ENCODE results near the gene EEF1B2.
"Not testable (repeated sequence)": the region's sequence is repeated elsewhere in the genome, so short reads cannot be mapped to it uniquely, and the experiment has no call there.

Gene EEF1B2

DNA sequence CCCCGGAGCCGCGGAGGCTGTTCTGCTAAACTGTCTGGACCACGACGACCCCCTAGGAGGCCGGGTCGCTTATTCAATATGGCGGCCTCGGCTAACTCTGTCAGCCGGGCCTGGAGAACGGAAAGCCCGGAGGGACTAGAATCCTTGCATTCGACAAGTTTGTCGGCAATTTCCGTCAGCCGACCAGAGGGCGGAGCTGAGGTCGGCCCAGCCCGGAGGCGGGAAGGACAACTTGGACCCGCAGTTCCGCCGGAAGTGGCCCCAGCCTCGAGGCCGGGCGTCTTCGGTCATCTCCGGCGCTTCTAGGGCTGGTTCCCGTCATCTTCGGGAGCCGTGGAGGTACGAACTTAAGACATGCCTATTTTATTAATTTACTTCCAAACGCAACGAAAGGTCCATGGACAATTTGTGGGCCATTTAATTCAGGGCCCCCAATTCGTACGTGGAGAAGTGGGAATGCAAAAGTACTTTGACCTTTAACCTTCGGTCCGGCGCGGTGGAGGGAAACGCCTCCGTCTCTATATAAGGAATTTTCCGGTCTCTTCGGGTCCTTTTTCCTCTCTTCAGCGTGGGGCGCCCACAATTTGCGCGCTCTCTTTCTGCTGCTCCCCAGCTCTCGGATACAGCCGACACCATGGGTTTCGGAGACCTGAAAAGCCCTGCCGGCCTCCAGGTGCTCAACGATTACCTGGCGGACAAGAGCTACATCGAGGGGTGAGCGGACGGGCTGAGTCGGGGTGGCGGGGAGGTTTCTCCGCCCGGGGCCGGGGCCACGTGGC is at the start of gene EEF1B2, which contains the start of gene NDUFS1:
Gene EEF1B2 (plus strand): TSS at position 550 of the 779 bp plus-strand sequence. CDS start 85 bp downstream, at position 635.
Gene NDUFS1 (minus strand): TSS at position 99 of the 779 bp plus-strand sequence. CDS start 5,766 bp downstream, outside the sequence.
- DNase-seq (ENCODE audit: low read depth in 2 of 2): peak; percentile 92 to 96

DNA sequence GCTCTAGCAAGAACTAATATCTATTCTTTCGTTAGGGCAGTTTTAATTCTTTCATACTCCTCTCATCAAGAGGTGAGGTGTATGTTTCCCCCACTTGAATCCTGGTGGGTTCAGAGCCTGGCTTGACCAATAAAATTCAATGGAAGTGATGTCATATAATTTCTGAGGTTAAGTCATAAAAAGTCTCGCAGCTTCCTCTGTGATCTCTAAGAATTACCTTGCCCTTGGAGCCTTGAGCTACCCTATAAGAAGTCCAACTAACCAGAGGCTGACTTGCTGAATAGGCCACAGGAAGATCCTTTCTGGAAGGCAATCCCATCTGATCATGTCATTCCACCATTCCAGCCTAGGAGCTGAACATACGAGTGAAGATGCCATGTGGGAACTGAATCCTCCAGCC is 47.6 kb upstream of the EEF1B2 start:
- no peak for DNase-seq (ENCODE audit: low read depth in 2 of 2)

DNA sequence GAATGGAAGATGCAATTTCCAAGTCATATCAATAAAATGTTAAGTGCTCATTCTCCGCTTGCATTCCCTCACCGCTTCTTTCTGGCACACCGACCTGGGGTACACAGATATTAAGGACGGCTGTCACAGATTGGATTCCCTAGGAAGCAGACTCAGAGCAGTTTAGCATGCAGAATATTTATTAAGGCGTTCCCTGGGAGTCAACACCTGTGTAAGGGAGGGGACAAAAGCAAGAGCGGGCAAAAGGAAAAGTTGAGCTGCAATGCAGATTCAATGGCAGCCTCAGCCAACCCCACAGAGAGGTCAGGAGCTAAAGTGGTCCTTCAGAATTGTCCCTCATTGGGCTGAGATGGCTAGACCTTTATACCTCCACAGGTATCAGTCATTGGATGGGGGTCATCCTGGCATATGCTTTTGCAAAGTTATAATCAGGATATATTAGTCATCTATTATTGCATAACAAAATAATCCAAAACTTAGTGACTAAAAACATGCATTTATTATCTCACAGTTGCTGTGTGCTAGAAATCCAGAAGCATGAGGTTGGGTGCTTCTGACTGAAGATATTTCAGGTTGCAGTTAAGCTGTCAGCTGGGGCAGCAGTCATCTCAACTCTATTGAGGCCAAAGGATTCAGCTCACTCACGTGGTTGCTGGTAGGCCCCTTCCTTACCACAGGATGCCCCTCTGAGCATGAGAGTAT is 46.7 kb upstream of the EEF1B2 start:
- DNase-seq (ENCODE audit: low read depth in 2 of 2): no peak

DNA sequence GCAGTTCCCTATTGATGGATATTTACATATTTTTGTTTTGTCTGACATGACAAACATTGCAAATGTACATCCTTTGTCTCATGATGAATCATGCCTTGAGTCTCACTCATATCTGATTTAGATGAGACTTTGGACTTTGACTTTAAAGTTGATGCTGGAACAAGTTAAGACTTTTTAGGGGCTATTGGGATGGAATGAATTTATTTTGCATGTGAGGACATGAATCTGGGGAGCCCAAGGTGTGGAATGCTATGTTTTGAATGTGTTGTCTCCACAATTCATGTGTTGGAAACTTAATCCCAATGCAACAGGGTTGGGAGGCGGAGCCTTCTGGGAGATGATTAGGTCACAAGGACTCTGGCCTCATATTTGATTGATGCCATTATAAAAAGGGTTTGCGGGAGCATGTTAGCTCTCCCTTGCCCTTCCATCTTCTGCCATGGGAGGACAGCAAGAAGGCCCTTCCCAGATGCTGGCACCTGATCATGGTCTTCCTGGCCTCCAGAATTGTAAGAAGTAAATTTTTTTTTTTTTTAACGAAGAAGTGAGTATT is 44.6 kb upstream of the EEF1B2 start:
- no peak for DNase-seq (ENCODE audit: low read depth in 2 of 2)

DNA sequence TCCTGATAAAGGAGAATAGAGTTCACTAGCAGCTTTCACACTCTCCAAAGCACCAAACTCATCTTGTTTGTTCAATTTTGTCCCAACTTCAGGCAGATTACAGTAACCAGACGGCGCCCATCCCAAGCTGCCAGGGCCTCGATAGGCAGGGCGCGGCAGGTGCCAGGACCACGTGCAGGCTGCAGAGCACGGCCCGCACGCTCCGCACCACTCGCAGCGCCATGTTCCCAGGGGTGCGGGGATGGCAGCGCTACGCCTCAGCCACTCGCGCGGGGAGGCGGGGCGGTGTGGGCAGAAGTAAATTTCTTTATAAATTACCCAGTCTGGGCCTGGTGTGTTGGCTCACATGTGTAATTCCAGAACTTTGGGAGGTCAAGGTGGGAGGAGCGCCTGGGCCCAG is 43.4 kb upstream of the EEF1B2 start:
- no peak for DNase-seq (ENCODE audit: low read depth in 2 of 2)

DNA sequence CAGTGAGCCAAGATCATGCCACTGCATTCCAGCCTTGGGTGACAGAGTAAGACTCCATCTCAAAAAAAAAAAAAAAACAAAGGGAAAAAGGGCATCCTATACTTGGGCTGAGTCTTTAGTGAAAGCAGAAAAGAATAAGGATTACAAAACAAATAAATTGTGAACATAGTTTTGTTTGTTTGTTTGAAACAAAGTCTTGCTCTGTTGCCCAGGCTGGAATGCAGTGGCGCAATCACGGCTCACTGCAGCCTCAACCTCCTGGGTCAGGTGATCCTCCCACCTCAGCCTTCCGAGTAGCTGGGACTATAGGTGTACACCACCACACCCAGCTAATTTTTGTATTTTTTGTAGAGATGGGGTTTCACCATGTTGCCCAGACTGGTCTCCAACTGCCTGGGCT is 37.1 kb upstream of the EEF1B2 start:
- not testable (repeated sequence) for DNase-seq (ENCODE audit: low read depth in 2 of 2)

DNA sequence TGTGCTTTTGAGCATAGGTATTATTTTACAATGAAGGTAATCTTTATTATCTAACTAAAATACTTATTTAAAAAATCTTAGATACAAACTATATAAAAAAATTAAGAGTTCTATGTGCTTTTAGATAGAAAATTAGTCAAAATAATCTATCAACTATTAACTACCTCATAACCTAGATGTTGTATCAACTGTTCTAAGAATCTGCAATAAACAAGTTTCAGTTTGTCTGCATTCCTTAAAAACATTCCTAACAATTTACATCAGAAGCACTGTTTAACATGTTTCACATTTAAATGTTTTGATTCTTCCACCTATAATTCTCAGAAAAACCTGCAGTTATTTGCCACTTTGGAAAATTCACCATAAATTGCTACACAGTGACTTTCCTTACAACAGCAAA is 33.8 kb upstream of the EEF1B2 start:
- DNase-seq (ENCODE audit: low read depth in 2 of 2): no peak

DNA sequence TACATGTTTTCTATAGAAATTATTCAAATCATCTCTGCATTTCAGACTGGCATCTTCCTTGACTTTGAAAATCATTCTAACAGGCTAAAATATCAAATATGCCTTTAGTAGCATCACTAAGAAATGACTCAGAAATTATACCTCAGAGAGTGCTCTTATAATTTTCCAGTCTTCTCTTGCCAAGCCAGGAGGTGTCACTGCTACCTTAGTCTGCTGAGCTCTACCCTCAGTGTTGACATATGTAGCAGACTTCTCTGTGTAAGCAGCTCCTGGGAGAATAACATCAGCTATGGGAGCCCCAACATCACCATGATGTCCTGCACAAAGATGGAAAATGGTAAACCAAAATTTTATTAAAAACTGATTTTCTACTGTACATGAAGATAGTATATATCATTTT is 32.0 kb upstream of the EEF1B2 start:
- no peak for DNase-seq (ENCODE audit: low read depth in 2 of 2)

DNA sequence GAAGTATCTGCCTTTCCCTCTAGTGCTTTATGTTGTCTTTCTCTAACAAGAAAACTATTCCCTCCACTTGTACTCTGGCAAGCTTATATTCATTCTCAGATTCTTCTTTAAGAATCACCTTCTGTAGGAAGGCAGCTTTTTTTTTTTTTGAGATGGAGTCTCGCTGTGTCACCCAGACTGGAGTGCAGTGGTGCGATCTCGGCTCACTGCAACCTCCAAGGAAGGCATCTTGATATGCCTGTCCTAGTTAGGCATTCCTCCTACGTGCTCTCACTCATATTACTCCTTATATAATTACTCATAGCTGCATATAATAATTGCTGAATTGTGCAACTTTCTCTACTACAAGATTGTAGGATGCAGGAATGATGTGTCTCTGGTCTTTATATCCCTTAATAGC is 16.2 kb upstream of the EEF1B2 start:
- no peak for DNase-seq (ENCODE audit: low read depth in 2 of 2)

DNA sequence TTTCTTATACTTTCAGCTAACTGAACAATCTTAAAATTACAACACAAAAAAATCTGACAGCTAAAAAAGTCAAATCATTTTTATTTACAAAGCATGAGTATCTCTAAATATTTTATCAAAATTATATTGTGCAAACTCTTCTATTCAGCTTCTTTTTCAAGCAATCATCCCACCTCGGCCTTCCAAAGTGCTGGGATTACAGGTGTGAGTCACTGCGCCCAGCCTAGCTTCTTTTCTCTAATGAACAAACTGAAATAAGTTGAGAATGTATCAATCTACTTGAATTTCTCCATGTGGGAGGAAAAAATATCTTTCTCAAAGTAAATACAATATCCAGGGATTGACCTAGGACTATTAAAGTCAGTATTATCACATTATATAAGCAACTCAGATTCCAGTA is 15.3 kb upstream of the EEF1B2 start:
- no peak for DNase-seq (ENCODE audit: low read depth in 2 of 2)

DNA sequence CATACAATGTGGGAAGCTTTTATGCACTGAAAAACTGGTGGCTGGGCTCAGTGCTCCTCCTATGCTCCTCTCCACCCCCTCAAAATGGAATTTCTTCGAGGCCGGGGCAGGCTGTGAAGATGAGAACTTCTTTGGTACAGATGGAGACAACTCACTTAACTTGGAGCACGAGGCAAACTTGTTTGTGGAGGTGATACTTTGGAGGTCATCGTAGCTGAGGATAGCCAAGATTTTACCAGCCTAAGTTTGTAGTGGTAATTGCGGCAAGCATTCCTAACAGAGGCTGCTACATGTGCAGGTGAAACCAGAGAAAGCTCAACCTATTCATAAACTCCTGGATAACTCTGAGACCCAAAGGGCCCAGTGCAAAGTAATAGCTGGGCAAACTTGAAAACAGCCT is 14.0 kb upstream of the EEF1B2 start:
- no peak for DNase-seq (ENCODE audit: low read depth in 2 of 2)

DNA sequence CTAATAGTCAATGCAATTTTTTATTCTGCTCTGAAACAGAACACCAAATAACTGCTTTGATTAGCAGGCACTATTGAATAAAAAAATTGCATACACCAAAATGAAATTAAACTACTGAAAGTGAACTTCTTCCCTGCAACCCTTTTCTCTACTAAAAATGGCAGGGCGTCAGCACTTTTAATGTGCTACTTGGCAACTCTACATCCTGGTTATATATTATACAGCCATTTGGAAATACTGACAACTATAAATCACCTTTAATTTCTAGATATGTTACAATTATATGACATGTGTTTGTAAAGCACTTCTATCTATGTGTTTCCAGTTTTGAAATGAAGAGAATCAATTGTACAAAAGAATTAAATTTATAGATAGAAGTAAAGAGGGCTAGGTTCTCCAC is 10.4 kb upstream of the EEF1B2 start:
- no peak for DNase-seq (ENCODE audit: low read depth in 2 of 2)

DNA sequence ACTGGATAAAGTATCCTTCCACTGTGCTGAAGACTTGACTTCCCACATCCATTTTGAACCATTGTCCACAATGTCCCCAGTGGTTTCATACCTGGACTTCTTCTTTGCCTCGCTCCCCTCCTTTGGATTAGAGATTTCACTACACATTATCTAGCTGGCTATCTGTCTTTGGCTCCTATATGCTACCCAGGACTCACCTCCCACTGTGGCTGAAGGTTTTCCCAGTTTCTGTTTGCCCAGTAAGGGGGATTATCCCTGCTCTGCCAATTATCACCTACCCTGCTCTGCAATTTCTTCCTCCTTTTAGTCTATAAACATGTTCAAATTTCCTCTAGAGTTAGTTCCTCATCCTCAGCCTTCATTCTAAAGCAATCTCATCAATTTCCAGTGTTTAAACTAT is 9.5 kb upstream of the EEF1B2 start:
- DNase-seq (ENCODE audit: low read depth in 2 of 2): no peak

DNA sequence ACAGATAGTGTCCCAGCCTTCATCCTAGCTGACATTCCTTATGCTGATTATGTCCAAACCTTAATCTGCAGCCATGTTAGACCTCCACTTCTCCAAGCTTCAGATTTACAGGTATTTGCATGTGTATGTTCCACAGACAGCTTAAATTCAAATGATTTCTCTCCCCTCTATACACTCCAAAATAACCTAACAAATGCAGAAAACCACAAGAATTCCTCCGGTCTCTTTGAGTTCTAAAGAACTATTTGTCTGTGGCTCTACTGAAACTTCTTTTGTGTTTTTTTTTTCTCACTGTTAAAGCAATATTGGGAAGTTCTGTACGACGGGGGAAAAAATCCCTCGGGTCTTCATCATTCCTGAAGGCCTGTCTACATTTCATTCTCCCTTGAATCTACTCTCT is 9.1 kb upstream of the EEF1B2 start:
- no peak for DNase-seq (ENCODE audit: low read depth in 2 of 2)

DNA sequence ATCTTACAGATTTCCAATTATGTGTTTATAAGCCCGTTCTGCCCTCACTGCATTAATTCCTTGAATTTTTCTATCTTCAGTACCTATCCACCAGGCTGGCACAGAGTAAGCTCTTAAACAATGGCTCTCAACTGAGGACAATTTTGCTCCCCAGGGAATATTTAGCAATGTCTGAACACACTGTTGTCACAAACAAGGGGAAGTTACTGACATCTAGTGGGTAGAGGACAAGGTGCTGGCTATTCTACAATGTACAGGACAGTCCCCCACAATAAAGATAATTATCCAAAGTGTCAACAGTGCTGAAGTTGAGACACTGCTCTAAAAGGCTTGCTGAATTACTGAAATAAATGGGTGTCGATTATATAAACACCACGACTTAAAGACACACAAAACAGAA is 5.5 kb upstream of the EEF1B2 start:
- no peak for DNase-seq (ENCODE audit: low read depth in 2 of 2)

DNA sequence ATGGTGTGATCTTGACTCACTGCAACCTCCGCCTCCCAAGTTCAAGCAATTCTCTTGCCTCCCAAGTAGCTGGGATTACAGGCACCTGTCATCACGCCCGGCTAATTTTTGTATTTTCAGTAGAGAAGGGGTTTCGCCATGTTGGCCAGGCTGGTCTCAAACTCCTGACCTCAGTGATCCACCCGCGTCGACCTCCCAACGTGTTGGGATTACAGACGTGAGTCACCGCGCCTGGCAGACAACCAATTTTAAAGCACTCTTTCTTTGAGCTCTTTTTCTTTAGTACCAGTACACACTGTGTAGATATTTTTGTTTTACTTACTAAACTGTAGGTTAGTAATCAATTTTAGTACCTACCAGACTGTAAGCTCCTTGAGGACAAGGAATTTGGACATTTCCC is 2.7 kb upstream of the EEF1B2 start:
- DNase-seq (ENCODE audit: low read depth in 2 of 2): not testable (repeated sequence)

DNA sequence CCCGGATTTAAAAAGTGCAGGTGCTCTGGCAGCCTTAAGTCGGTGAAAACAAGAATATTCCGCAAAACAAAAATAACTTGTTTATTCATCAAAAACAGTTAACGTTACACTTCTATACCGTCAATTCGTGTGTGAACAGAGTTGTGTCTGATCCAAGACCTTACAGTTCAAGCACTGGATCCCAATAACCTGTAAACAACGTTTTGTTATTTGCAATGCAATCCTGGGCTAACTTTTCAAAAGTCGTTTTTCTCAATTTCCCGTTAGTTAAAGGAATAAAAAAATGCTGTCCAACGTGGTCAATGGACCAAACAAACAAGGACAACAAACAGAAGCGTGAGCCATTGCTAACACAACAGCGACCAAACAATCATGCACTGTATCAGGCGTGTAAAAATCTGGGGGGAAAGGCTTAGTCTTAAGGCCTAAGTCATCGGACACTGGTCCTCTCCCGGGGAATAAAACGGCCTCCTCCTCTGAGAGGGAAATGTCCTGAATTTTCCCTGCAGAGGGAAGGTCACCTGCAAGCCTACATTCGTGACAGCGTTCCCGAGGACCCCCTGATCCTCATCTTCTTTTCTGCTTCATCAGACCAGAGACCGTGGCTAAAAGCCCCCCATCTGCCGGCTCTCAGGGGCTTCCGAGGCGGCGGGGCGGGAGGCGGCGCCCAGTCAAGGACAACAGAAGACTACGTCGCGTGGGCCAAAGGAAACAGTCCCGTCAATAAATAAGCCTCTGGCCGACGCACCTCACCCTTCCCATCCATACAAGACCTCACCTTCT is 941 bp upstream of the EEF1B2 start:
- no peak for DNase-seq (ENCODE audit: low read depth in 2 of 2)

DNA sequence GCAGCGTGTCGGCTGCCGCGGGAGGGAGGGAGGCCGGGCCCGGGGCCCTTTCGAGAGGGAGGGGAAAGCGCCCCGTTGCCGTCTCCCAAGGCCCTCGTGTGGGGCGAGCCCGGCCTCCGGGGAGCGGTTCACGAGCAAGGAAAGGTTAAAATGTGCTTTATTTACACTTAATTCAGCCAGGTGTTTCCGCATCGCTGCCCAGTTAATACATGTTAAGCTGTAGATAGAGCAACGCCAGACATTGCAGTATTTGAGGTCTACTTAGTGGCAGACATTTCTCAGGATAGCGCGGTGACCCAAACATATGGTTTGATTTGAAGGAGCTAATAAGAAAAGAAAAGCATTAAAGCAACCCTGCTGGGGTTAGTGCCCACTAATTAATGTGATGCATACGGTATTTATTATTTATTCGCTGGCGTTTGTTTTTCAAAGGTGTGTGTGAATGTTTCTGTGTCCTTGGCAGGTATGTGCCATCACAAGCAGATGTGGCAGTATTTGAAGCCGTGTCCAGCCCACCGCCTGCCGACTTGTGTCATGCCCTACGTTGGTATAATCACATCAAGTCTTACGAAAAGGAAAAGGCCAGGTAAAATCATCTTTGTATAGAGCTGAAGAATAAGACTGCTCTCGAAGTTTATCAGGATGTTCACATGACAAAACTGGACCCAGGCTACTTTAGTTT is 571 bp downstream of the EEF1B2 start:
- DNase-seq (ENCODE audit: low read depth in 2 of 2): peak in 1 of 2 donors; percentile 53

DNA sequence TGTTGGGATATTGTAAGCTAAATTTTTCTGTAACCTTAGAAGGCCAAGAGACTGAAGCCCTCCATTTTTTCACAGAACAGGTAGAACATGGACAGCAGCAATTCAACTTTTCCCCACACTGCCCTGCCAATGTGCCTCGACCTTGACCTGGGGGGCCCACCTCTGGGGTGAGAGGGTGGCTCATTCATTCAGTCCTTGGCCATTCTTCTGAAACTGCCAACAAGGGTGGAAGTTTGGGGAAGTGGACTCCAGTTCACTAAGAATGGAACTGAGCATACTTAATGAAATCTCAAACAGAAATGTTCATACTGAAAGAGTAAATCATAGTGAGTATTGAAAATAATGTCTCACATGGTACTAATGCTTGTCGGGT is 1.1 kb downstream of the EEF1B2 start:
- no peak for DNase-seq (ENCODE audit: low read depth in 2 of 2)

DNA sequence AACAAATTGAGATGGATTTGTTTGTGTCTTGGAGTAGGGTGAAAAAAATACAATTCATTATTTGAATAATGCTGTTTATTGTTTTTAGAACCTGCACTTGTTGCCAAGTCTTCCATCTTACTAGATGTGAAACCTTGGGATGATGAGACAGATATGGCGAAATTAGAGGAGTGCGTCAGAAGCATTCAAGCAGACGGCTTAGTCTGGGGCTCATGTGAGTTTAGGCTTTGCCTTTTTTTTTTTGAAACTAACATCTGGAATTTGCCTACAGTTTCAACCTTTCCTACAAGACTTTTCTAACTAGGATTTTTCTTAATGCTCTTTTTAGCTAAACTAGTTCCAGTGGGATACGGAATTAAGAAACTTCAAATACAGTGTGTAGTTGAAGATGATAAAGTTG is 2.7 kb downstream of the EEF1B2 start:
- DNase-seq (ENCODE audit: low read depth in 2 of 2): not testable (repeated sequence)

DNA sequence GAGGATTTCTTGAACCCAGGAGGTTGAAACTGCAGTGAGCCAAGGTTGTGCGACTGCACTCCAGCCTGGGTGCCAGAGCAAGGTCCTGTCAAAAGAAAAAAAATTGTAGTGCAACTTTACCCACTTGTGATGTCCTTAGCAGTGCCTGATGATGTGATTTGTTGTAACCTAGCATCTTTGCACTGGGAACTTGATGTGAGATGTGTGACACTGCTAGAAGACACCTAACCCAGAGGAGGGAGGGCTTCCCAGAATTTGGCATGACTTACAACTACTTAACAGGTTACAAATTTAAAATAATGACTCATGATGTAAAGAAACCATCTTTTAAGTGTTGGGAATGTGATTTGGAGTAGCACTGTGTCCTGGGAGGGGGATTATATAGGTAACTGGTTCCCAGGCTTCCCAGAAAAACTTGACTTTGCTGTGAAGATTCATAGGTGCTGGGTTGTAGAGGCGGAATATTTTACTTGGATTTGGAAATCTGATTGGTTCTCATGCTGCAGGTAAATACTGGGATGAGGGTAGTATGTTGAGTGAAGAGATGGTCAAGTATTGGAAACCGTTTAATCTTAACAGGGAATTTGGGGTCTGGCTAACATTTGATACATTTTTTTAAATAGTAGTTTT is 3.7 kb downstream of the EEF1B2 start:
- DNase-seq (ENCODE audit: low read depth in 2 of 2): no peak
